ENCODE measurements around the gene AP1G2. TPM values are rescaled to one million over a fixed set of nuclear protein-coding genes. Genes with fewer than 3 reads are reported as not detected.

Gene AP1G2
- total RNA-seq, 1 donor from 2014 or later = 65.4 TPM

DNA sequence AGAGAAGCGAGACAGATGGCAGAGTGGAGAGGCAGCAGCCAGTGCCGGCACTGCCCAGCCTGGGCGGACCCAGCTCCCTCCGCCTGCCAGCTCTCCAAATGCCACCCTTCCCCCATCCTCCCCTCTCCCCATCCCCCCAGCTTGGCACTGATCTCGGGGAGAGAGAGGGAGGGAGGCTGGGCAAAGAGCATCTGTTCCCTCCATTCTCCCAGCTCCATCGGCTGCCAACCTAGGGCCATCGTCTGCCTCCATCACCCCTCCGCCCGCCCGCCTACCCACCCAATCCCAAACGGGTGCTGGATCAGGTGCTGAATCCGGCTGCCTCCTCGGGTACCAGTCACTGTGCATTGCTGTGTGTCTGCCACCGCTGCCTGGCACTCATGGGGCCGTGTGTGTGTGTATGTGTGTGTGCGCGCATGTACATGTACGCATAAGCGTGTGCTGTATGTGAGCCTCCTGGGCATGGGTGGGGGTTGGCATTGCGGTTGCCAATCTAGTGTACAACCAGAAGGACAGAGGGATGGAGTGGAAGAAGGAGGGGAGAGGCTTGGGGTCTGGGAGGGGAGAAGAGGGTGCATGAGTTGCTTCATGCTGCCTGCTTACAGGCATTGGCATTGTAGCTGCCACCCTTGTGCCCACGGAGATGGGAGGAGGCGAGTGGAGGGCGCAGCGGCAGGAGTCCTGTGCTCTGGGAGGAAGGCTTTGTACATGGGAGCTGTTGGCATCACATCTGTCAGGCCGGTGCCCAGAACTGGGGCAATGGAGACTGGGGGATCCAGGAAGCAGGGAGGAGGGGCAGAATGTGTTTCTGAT lies 54.4 kb downstream of the AP1G2 start:
- peaks cover 4% of the 10 kb centered on the region for H3F3A ChIP-seq (ENCODE audit: low read depth)
- H3K4me2 ChIP-seq = no peak overlapping the region
- Mint-ChIP-seq H3K4me3 (no peak overlapping the region), H3K36me3 (no peaks in the 10 kb centered on the region), H3K27ac (no peak overlapping the region), H3K27me3 (ENCODE audit: insufficient read depth, low read depth) (peaks cover 4% of the 10 kb centered on the region), H3K4me1 (peaks cover 5% of the 10 kb centered on the region), H3K9me3 (no peaks in the 10 kb centered on the region)
- H4K20me1 ChIP-seq (ENCODE audit: low read depth) = no peaks in the 10 kb centered on the region
- no peak overlapping the region for H3K4me3 ChIP-seq
- no peak overlapping the region for H2AFZ ChIP-seq (replicated peaks)
- peaks cover 7% of the 10 kb centered on the region for H3K4me1 ChIP-seq
- no peak for DNase-seq (ENCODE audit: low spot score)
- no peak overlapping the region for H3K27ac ChIP-seq
- H3K27me3 ChIP-seq = no peaks in the 10 kb centered on the region
- H3K9me3 ChIP-seq (ENCODE audit: low read depth) = no peaks in the 10 kb centered on the region
- TF ChIP-seq, protein P1, sequence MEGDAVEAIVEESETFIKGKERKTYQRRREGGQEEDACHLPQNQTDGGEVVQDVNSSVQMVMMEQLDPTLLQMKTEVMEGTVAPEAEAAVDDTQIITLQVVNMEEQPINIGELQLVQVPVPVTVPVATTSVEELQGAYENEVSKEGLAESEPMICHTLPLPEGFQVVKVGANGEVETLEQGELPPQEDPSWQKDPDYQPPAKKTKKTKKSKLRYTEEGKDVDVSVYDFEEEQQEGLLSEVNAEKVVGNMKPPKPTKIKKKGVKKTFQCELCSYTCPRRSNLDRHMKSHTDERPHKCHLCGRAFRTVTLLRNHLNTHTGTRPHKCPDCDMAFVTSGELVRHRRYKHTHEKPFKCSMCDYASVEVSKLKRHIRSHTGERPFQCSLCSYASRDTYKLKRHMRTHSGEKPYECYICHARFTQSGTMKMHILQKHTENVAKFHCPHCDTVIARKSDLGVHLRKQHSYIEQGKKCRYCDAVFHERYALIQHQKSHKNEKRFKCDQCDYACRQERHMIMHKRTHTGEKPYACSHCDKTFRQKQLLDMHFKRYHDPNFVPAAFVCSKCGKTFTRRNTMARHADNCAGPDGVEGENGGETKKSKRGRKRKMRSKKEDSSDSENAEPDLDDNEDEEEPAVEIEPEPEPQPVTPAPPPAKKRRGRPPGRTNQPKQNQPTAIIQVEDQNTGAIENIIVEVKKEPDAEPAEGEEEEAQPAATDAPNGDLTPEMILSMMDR (IDR thresholded peaks at IDR 0.05) = no peak
- no peak for TF ChIP-seq EZH2phosphoT487 (IDR thresholded peaks at IDR 0.05)
- no peak for TF ChIP-seq EZH2 (IDR thresholded peaks at IDR 0.05)
- H3K79me2 ChIP-seq (ENCODE audit: low read depth) = no peaks in the 10 kb centered on the region
- H3K36me3 ChIP-seq = no peaks in the 10 kb centered on the region
- no peak overlapping the region for H3K9ac ChIP-seq

DNA sequence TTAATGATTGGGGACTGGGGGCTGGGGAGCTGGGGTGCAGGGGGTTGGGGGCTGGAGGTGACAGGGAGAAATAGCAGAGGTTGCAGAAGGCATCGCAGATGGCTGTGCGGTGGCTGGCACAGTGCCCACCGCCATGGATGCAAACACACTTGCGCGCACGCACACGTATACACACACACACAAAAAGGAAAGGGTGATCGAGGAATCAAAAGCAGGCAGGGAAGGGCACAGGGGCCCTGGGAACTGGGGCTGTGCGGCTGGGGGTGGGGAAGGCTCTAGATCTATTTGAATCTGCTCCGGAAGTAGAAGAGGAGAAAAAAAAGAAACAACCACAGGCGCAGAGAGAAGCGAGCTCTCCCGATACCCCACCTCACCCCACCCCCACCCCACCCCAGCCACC lies 55.4 kb downstream of the AP1G2 start:
- Histone ChIP-seq H3F3A (ENCODE audit: low read depth) (no peaks in the 10 kb centered on the region), H3K27me3 (no peaks in the 10 kb centered on the region), H3K4me3 (no peak overlapping the region), H3K79me2 (ENCODE audit: low read depth) (no peaks in the 10 kb centered on the region), H3K4me2 (no peak overlapping the region), H4K20me1 (ENCODE audit: low read depth) (no peaks in the 10 kb centered on the region), H3K27ac (no peak overlapping the region), H3K9ac (no peak overlapping the region), H2AFZ (replicated peaks) (no peak overlapping the region), H3K36me3 (no peaks in the 10 kb centered on the region), H3K4me1 (no peaks in the 10 kb centered on the region), H3K9me3 (ENCODE audit: low read depth) (no peaks in the 10 kb centered on the region)
- no peak for DNase-seq (ENCODE audit: low spot score)
- Mint-ChIP-seq H3K36me3 (no peaks in the 10 kb centered on the region), H3K4me1 (no peaks in the 10 kb centered on the region), H3K4me3 (no peak overlapping the region), H3K27me3 (ENCODE audit: insufficient read depth, low read depth) (peaks cover 4% of the 10 kb centered on the region), H3K9me3 (no peaks in the 10 kb centered on the region), H3K27ac (no peak overlapping the region)
- TF ChIP-seq, protein P1 (IDR thresholded peaks at IDR 0.05) = no peak
- TF ChIP-seq EZH2phosphoT487 (IDR thresholded peaks at IDR 0.05) (no peak), EZH2 (IDR thresholded peaks at IDR 0.05) (no peak)

Other genes with a start within 250 kb of the AP1G2 start
- gene PABPN1, start 246.3 kb downstream of the AP1G2 start, total RNA-seq (ENCODE audit: low replicate concordance) = 264 and 298 TPM in 2 replicates
- 22.2 and 80.8 TPM in 2 replicates for gene SLC22A17, start 214.9 kb downstream of the AP1G2 start, total RNA-seq (ENCODE audit: low replicate concordance)
- 21.7 and 74.3 TPM in 2 replicates for gene EFS, start 202.6 kb downstream of the AP1G2 start, total RNA-seq (ENCODE audit: low replicate concordance)
- not detected in 2 replicates for gene IL25, start 195.0 kb downstream of the AP1G2 start, total RNA-seq (ENCODE audit: low replicate concordance)
- gene CMTM5, start 190.7 kb downstream of the AP1G2 start, total RNA-seq (ENCODE audit: low replicate concordance) = 4.3 and 6.9 TPM in 2 replicates
- 0.03 TPM in 1 of 2 replicates, not detected in the other for gene MYH6, start 159.5 kb downstream of the AP1G2 start, total RNA-seq (ENCODE audit: low replicate concordance)
- 0.19 TPM in 1 of 2 replicates, not detected in the other for gene MYH7, start 132.1 kb downstream of the AP1G2 start, total RNA-seq (ENCODE audit: low replicate concordance)
- 51.1 and 60.1 TPM in 2 replicates for gene NGDN, start 98.1 kb downstream of the AP1G2 start, total RNA-seq (ENCODE audit: low replicate concordance)
- gene ZFHX2, start 16.0 kb downstream of the AP1G2 start, total RNA-seq (ENCODE audit: low replicate concordance) = 0.90 and 2.2 TPM in 2 replicates
- 7.7 and 17.0 TPM in 2 replicates for gene THTPA, start 11.5 kb downstream of the AP1G2 start, total RNA-seq (ENCODE audit: low replicate concordance)
- gene JPH4, start 11.0 kb upstream of the AP1G2 start, total RNA-seq (ENCODE audit: low replicate concordance) = 3.2 and 13.5 TPM in 2 replicates
- 0.59 and 2.8 TPM in 2 replicates for gene DHRS2, start 68.6 kb upstream of the AP1G2 start, total RNA-seq (ENCODE audit: low replicate concordance)